ENCODE results near the gene CLEC18B.
"Not testable (repeated sequence)": the region's sequence is repeated elsewhere in the genome, so short reads cannot be mapped to it uniquely, and the experiment has no call there.

Gene CLEC18B

GRCh38 chr16:74420612-74421481 lies at the start of gene CLEC18B:
TSS of gene CLEC18B (minus strand) at chr16:74421478. CDS start at chr16:74421270, 208 bp downstream.
- not testable (repeated sequence) for DNase-seq

- no peak for DNase-seq
These were observed 48.7 kb upstream of the CLEC18B start for GRCh38 chr16:74469946-74470478.

DNA sequence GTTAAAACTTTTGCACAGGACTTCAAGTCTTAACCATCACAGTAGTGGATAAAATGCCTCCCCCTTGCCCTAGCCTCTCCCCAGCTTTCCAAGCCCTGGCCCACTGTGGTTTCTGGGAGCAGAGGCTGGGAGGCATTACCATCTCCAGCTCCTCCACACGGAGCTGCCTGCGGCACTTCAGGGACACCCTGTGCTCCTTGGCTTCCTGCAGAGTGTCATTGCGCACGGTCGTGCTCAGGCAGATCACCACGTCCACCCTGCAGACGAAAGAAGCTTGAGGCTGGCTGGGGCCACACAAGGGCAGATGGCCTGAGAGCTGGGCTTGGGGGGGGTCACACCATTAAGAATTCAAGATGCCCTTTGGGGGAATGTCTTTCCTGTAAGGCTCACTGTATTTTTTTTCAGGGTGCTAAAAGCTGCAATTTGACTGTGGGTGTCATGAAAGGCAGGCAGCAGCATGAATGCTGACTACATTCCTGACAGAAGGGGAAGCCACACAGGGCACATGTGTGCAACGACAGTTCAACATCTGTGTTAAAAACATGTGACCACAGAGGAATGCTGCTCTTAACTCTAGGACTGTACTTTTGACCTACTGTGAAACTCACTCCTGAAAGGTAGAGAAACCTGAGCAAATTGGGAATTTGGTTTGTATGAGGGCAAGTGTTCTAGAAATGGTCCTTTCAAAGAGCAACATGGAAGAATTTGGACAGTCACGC lies 47.7 kb upstream of the CLEC18B start:
- DNase-seq: no peak

GRCh38 chr16:74466872-74467271 lies 45.6 kb upstream of the CLEC18B start:
- DNase-seq: no peak

DNA sequence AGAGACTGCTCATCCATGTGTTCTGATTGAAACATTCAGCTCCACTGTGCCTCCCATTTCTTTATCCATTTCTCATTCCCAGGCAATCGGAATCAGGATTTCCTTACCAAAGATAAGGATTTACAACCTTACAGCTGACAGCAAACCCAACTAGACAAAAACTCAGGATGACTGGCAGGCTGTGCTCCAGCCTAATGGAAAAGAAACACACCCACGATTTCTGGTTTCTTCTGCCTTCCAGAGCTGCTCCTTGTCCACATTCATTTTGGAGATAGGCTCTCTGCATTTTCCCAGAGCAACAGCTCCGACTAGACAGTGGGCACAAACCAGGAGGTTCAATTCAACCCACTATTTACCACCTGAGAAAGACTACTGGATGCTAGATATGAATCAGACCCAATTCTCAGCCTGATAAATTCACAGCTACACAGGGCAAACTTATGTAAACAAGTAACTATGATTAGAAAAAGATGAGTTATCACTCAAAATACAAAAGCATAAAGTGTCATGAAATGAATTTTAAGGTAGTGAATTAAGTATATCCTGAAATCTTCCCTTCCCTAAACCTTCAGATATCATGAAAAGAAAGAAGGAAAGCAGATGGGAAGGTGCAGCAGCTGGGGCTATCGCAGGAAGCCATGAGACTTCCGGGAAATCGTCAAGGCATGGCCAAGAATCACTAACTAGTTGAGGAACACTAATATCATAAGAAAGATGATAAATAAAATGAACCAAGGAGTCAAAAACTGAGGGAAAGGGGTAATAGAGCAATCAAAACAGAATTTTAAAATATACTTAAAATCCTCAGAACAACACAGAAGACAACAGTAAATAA lies 44.8 kb upstream of the CLEC18B start:
- DNase-seq: no peak

GRCh38 chr16:74465281-74465680 lies 44.0 kb upstream of the CLEC18B start:
- DNase-seq: no peak

DNA sequence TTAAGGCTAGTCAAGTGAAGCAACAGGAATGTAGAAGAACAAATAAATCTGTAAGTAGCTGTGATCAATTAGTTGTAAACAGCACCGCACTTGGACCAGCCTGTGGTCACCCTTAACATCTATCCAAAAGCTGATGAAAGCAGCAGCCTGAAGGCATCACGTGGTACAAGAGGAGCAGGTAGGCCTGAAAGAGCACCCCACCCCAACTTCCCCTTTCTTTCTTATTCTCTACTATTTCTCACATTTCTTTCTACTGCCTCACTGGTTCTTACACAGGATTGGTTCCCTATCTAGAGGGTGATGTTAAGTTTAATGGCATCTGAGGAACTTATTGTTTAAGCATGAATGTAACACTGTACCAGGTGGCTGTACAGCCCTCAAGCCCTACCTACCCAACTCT lies 42.6 kb upstream of the CLEC18B start:
- DNase-seq: no peak

GRCh38 chr16:74462361-74462760 lies 41.1 kb upstream of the CLEC18B start:
- no peak for DNase-seq

GRCh38 chr16:74461826-74462225 lies 40.5 kb upstream of the CLEC18B start:
- DNase-seq: no peak

GRCh38 chr16:74460542-74460941 lies 39.3 kb upstream of the CLEC18B start:
- no peak for DNase-seq

- DNase-seq: no peak
These were observed 35.0 kb upstream of the CLEC18B start for GRCh38 chr16:74456290-74456625.

DNA sequence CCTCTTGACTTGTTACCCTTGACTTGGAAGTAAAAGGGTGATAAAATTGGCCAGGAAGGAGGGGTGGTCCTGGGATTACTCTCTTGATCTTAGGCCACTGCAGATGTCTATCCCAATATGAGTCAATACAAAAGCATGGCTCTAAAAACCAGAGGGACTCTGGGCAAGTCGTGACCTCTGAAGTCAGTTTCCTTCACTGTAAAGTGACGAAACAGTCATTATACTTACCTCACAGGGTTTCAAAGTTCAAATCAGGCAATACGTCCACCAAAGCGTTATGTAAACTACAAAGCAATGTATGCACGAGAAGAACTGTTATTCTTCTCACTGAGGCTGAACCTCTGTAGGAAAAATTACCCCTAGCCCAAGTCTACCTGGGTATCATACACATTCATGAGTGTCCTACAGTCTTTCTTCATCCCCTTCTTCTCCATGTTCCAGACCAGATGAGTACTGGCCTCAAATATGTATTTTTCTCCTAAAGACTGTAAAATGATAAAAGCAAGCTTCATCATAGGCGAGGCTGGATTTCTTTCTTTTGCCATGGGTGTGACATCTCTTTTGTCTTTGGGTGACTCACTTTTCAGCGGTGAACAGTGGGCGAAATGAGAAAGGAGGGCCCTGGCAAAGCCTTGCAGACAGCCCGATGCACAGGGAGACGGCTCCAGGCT lies 34.5 kb upstream of the CLEC18B start:
- no peak for DNase-seq

- DNase-seq: no peak
These were observed 33.9 kb upstream of the CLEC18B start for GRCh38 chr16:74455213-74455612.

GRCh38 chr16:74451951-74452758 lies 30.9 kb upstream of the CLEC18B start:
- no peak for DNase-seq

DNA sequence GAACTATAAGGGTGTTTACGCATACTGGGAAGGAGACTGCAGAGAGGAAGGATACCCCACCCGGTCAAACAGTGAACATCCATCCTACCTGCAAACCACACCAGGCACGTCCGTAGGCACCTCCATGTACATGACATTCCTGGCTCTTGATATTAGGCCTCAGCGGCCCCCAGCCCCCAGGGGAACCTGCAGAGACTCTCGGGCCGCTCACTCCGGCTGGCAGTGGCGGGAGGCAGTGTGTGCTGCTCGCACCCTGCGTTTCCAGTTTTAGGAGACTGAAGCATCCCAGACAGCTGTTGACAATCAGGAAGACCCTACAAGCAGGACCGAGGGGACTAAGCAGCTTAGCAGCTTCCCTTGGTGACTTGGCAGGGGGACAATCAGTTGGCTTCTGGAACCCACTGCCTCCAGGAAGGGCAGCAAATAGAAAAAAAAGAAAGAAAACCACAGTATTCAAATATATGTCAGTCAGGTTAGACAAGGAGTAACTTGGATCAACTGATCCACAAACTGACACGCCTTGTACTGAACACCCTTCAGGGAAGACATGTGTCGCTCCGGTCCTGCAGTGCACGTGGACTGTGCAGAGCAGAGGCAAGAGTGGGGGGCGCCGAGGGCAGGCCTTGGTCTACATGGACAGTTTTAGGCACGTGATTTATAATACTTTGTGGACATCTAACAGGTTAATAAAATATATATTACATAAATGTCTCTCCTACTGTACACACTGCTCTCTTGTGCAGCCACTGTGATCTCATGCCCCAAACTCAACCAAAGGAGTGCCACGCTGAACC lies 29.9 kb upstream of the CLEC18B start:
- no peak for DNase-seq

DNA sequence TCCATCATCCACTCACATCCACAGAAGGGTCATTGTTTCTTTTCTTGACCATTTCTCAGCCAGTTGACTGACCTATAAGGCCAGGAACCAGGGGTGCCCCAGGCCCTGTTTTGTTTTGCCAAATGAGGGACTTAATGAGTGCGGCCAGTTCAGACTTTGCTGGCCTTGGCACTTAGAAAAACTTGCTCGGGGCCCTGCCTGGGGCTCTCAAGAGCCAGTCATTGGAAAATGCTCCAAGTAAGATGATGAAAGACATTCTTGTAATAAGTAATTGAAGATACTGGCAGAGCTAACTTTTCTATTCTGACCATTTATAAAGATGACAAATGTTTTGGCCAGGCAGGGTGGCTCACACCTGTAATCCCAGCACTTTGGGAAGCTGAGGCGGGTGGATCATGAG lies 29.0 kb upstream of the CLEC18B start:
- no peak for DNase-seq

GRCh38 chr16:74449470-74449869 lies 28.2 kb upstream of the CLEC18B start:
- peak; percentile 68 for DNase-seq

DNA sequence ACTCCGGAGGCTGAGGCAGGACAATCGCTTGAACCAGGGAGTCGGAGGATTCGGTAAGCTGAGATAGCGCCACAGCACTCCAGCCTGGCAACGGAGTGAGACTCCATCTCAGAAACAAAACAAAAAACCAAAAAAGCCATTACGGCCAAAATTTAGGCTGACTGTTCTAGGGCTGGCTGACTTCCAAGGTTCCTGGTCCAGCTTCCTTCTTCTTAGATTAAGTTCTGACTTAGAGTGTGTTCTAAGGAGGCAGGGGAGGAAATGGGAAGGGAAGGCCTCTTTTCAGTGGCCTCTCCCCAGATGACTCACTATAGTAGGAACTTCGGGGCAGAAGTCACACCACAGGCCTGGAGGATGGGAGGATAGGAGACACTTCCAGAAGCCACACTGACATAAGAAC lies 27.7 kb upstream of the CLEC18B start:
- peak; percentile 74 for DNase-seq

GRCh38 chr16:74447578-74447977 lies 26.3 kb upstream of the CLEC18B start:
- no peak for DNase-seq

DNA sequence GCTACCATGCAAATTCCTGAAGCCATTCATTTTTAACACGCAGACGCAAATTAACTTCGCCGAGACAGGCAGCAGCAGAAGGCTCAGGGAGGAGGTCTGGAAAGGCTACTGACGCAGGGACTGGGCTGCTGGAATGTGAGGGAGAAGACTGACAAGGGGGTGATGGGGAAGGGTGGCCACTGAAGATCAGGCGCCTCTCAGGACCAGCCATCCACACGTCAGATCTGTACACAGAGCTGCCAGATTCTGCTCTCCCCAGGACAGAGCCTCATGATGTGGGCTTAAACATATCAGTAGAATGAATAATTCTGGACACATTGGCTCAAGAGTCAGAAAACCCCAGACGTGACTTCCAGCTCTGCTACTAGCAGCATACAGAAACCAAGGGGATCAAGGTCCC lies 25.6 kb upstream of the CLEC18B start:
- DNase-seq: no peak

Data from islet precursor cell (in vitro differentiated cells).